Measurements from ENCODE around the gene TUFM.
"Not testable (repeated sequence)": the region's sequence is repeated elsewhere in the genome, so short reads cannot be mapped to it uniquely, and the experiment has no call there.

The TUFM gene

DNA sequence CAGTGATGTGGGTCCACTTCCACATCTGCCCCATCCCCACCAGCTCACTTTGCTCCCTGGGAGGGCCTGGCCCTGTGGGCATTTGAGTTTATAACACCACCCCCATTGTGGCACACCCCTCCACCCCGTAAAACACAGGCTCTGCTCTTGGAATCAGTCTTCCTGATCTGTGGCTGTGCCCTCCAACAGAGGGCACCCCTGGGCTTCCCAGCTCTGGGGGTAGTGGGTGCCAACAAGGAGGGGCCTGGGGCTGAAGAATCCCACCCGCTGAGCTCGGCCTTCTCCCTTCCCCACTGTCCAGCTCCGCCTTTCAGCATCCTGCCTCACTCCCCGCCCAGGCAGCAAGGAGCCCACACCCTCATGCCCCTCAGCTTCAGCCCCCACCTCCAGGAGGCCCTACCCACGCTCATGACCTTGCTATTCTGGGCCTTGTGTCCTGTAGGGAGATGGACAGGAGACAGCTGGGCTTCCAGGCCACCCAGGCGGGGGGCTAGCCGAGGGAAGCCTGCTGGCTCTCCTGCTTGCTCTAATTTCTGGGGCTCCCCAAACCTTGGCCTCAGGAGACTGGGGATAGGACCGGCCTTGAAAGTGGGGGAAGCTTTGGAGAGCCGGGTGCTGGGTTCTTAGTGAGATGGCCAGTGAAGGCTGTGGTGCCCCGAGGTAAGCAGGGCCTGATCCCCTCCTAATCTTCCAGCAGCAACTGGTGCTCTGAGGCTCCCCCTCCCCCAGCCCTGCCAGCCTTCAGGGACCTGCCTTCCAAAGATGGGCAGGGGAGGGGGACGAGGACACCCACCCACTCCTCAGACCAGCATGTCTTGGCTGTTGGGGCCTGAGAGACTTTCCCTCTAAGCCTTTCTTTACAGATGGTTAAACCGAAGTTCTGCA lies 29.2 kb upstream of the TUFM start:
- DNase-seq = no peak

DNA sequence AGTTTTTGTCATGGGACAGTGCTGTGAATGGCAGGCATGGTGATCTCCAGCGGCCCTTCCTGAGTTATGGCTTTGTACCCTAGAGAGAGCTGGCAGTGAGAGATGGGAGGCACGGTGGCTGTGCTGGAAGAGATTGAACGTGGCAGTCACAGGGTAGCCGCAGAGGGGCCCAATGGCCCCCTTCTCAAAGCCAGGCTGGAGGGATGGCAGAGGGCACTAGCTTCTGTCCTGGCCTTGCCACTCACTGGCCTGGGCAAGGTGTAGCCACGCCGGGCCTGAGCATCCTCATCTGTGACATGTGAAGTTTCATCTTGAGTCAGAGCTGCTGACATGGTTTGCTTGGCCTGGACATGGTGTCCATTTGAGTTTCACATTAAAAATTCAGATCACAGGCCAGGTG lies 28.3 kb upstream of the TUFM start:
- no peak for DNase-seq

DNA sequence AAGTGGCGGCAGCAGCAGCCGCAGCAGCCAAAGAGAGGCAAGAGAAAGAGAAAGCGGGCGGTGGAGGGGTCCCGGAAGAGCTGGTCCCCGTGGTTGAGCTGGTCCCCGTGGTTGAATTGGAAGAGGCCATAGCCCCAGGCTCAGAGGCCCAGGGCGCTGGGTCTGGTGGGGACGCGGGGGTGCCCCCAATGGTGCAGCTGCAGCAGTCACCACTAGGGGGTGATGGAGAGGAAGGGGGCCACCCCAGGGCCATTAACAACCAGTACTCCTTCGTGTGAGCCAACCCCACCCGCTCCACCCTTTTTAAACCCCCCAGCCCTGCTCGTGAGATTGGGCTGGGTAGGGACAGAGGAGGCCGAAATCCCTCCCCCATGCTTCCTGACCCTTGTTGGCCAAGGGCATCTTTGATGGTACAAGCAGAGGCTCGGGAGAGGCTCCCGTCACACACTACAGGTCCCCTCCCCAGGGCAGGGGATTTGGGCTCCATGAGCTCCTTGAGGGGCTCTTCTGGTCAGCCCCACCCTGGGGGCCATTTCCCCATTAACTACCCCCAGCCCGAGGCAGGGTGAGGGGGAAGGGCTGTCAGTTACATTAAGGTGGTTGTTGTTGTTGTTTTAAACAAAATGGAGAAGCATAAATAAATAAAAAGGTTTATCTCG lies 27.5 kb upstream of the TUFM start:
- no peak for DNase-seq

DNA sequence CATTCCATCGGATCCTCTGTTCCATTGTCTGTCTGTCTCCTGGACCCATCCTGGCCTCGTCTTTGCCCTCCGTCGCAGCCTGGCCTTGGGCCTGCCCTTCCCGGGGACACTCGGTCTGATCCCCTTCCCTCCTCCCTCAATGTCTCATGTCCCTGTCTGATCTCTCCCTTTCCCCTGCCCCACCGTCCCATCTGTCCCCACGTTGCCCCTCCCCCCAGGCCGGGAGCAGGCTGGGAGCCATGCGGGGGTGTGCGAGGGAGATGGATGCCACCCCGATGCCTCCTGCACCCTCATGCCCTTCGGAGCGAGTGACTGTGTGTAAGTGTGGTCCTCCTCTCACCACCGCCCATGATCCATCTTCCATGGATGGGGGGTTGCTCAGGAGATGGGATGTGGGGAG lies 26.8 kb upstream of the TUFM start:
- DNase-seq = no peak

DNA sequence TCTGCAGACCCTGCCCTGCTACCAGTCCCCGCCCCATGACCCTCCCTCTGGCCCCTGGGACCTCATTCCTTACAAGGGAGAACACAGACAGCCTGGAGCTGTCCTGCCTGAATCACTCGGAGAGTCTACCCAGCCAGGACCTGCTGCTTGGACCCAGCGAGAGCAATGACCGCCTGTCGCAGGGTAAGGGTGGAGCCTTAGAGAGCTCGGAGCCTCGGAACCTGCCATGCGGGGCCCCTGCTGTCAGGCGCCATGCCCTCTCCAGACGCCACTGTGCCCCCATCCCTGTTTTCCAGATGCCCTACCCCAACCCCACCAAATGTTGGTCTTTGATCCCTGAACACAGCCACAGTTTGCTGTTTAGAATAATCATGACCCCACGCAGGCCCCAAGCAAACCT lies 23.1 kb upstream of the TUFM start:
- no peak for DNase-seq

DNA sequence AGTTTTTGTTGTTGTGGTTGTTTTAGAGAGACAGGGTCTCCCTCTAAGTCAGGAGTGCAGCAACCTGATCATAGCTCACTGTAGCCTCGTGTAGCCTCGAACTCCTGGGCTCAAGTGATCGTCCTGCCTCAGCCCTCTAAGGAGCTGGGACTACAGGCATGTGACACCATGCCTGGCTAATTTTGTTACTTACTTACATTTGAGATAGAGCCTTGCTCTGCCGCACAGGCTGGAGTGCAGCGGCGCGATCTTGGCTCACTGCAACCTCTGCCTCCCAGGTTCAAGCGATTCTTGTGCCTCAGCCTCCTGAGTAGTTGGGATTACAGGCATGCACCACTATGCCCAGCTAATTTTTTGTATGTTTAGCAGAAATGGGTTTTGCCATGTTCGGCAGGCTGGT lies 21.5 kb upstream of the TUFM start:
- not testable (repeated sequence) for DNase-seq

DNA sequence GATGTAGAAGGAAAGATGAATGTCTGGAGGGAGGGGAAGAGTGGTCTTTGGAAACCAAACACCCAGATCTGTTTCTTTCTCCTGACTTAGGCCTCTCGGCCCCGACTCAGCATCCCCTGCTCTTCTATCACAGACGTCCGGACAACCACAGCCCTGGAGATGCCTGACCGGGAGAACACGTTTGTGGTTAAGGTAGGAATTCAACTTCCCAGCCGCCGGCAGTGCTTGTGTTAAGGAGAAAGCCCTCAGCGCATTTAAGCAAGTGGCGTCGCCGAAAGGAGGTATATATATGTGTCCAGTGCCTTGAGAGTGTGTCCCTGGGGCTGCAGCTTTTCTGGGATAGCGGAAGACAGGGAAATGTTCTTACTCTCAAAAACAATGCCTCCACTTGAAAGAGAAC lies 21.1 kb upstream of the TUFM start:
- DNase-seq = no peak

DNA sequence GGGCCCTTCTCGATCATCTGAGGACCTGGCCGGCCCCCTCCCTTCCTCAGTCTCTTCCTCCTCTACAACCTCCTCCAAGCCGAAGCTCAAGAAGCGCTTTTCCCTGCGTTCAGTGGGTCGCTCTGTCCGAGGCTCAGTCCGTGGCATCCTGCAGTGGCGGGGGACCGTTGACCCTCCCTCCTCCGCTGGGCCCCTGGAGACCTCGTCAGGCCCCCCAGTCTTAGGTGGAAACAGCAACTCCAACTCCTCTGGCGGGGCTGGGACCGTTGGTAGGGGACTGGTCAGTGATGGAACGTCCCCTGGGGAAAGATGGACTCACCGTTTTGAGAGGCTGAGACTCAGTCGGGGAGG lies 20.3 kb upstream of the TUFM start:
- DNase-seq = no peak

DNA sequence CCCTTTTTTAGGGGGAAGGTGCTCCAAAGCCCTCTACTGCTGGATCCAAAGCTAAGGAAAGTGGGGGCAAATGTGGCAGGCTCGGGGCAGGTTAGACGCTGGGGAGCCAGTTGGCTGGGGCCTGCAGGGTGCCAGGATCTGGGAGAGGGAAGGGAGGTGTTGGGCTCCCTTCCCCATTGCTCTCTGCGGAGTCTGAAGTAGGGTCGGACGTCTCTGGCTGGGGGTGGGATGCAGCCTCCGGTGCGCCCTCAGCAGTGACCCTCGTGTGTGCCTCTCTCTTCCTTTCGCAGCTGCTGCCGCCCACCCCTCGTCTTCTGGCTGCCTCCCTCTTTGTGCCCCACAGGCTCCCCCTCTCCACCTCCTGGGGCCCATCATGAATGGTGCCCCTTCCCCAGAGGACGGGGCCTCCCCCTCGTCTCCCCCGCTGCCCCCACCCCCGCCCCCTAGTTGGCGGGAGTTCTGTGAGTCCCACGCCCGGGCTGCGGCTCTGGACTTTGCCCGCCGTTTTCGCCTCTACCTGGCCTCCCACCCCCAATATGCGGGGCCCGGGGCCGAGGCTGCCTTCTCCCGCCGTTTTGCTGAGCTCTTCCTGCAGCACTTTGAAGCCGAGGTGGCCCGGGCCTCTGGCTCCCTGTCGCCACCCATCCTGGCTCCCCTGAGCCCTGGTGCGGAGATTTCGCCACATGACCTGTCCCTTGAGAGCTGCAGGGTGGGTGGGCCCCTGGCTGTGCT lies 19.7 kb upstream of the TUFM start:
- DNase-seq = no peak

DNA sequence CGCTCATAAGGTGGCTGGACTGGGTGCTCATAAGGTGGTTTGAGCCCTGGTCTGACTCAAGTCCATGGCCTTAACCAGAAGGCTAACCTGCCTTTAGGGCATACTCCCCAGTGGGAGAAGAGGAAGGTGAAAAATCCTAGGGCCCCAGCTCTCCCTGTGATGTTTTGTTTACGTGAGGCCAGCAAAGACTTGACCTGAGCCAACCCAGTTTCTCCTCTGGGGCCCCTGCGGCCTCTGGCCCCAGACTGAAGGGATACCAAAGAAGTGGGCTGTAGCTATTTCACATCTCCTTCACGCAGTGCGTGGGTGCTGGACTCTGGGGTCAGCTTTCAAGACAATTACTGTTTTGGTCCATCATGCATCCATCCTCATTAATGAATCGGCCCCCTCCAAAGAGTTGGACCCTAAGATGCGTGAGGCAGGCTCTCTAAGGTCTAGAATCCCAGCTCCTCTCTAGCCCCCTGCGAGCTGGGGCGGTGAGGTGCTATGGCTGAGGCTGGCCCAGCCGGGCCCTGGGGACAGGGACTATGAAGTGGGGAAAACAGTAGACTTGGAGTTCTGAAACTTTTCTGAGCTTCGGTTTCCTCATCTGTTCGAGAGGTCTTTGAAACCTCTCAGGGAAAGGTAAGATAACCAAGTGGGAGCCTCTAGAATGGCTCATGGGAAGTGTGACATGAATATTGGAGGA lies 19.0 kb upstream of the TUFM start:
- no peak for DNase-seq

DNA sequence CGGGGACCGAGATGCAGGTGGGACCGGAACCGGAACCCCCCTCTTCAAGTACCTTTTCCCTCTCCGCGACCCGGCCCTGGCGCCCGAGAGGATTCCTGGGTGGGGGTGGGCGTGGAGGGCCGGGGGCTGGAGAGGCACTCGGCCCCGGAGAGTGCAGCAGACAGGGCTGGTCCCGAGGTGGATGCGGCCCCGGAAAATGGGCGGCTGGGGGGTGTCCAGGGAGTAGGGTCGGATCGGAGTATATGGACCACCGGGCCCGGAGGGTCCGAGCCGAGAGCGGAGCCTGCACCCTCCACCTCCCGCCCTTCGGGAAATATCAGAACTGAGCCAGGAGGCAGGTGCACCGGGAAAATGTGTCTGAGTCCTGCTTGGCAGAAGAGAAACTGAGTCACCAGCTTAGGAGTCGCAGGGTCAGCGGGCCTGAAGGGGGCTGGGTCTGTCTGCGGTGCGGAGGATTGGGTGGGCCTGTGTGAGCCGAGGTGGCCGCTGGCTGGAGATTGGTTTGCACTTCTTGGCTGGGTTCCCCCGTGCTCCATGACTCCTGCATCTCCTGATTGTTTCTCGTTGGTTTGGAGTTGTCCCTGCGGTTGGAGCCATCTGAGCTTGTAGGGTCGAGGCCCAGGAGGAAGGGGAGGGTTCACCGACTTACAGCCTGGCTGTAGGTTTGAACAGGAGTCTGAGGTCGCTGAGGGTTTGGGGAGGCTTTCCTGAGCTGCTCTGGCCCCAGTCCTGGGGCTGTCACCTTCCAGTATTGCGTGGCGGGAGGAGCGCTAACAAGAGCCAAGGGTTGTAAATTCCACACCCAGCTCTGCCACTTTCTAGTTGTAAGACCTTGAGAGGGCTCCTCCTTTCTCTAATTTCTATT lies 18.0 kb upstream of the TUFM start:
- no peak for DNase-seq

DNA sequence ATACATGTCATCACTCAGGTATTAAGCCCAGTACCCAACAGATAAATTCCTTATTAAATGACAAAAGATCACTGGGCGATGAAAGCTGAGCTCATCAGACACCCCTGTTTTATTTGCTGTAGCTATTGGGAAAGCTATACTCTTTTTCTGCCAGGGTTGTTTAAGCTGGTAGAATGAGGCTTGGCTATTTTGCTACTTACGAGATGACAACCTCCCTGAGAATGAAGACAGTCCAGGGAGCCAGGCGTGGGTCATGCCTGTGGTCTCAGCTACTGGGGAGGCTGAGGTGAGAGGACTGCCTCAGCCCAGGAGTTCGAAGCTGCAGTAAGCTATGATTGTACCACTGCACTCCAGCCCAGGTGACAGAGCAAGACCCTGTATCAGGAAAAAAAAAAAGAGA lies 13.2 kb upstream of the TUFM start:
- no peak for DNase-seq

DNA sequence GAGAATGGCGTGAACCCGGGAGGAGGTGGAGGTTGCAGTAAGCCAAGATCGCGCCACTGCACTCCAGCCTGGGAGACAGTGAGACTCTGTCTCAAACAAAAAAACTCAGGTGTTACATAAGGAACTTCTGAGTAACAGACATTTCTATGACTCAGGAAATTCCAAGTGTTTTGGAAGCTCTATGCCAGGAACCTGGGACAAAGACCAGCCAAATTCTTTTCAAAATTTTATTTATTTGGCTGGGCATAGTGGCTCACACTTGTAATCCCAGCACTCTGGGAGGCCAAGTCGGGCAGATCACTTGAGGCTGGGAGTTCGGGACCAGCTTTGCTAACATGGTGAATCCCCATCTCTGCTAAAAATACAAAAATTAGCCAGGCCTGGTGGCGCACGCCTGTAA lies 12.3 kb upstream of the TUFM start:
- no peak for DNase-seq

DNA sequence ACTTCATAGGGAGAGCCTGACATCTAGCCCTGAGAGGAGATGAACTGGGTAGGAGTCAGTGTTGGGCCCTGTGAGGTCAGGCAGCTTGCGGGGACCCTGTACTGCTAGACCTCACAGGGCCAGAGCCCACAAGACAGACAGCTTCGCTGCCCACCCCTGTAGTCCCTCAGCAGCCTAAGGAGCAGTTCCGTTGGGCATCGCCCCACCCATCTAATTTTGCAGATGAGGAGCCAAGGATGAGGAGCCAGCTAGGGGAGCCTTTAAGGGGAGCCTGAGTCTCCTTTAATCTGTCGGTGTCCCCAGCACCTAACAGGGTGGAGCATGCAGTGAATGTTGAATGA lies 755 bp upstream of the TUFM start:
- DNase-seq = no peak

DNA sequence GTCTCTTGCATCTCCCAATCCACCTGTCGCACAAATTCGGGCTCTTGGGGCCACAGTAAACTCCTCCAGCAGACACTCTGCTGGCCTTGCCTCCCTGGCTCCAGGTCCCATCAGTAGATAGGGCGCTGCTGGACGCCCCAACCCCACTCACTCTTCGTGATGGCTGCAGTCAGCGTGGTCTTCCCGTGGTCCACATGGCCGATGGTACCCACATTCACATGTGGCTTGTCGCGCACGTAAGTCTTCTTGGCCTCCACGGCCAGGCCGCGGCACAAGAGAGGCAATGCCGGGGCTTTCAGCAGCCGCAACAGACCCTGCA lies 428 bp downstream of the TUFM start:
- no peak for DNase-seq

DNA sequence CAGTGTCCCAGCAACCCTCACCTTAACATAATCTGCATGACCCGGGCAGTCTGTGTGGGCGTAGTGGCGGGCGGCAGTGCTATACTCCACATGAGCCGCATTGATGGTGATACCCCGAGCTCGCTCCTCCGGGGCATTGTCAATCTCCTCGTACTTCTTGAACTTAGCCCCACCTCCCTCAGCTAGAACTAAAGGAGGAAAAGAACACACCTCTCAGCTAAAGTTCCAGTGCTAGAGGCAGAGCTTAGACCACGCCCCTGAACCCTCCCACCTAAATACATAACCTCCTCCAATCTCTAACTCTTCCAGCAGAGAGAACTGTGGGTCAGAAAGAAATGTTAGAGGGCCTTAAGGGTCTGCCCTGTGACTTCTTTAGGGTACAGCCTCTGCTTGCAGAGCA lies 855 bp downstream of the TUFM start:
- no peak for DNase-seq

DNA sequence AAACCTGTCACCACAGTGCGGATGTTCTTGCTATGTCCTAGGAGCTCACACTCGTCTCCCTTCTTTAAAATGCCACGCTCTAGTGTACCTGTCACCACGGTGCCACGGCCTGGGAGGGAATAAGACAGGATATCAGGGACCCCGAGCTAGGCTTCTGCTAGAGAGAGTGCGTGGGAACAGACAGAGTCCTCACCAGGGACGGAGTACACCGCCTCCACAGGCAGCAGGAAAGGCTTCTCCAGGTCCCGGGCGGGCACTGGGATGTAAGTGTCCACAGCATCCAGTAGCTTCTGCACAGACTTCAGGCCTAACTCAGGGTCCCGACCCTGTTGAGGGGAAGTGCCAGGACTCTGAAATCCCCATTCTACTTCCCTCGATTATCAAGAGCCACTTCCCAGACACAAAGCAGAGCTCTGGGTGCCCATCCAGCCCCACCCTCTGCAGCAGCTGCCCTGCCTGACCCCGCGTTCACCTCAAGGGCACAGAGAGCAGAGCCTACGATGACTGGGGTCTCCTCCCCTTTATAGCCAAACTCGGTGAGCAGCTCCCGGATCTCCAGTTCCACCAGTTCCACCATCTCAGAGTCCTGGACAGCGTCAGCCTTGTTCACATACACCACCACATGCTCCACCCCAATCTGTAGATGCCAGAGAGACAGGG lies 1.8 kb downstream of the TUFM start:
- DNase-seq = no peak

DNA sequence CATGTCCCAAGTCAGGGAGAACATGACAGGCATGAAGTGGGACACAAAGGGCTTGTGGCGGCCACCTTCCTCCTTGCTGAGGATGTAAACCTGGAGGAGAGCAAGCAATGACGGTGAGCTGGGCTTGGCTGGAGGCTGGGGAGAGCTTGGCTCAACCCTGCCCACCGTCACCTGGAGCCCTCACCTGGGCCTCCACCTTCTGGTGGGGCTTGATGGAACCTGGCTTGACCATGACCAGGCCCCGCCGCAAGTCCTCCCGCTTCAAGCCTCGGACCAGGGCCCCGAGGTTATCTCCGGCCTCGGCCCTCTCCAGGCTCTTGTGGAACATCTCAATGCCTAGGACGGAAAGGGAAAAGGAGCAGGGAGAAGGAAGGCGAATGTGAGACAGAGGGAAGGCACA lies 2.4 kb downstream of the TUFM start:
- DNase-seq = no peak

DNA sequence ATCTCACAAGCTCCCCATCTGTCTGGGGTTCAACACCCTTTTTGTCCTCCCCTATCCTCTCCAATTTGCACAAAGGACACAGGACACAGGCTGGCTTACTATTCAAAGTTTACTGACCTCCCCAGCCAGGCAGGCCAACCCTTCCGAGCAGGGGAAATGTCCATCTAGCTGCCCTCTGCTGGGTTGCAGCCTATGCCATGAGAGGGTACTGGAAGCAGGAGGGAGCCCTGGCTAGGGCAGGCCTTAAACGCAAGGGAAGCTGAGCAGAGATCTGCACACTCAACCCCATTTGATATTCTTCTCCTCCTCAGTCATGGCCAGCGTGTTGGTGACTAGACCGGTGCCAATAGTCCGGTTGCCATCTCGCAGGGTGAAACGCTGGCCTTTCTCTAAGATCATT lies 3.5 kb downstream of the TUFM start:
- no peak for DNase-seq

DNA sequence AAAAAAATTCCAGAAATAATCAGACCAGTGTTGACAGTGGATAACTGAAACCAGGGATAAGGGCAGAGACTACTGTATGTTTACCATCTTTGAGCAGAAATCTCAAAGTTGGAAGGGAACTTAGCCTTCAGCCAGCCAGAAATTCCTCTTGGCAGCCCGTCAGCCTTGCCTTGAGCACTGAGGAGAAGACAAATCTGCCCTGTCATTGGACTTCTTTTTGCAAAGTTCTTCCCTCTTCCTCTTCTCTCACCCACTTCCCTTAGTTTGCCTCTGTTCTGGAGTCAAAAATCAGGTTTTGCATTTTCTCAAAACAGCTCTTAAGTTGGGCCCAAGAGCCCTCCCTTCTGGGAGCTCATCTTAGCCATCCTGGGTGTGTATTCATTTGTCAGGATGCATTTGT lies 6.2 kb downstream of the TUFM start:
- no peak for DNase-seq

DNA sequence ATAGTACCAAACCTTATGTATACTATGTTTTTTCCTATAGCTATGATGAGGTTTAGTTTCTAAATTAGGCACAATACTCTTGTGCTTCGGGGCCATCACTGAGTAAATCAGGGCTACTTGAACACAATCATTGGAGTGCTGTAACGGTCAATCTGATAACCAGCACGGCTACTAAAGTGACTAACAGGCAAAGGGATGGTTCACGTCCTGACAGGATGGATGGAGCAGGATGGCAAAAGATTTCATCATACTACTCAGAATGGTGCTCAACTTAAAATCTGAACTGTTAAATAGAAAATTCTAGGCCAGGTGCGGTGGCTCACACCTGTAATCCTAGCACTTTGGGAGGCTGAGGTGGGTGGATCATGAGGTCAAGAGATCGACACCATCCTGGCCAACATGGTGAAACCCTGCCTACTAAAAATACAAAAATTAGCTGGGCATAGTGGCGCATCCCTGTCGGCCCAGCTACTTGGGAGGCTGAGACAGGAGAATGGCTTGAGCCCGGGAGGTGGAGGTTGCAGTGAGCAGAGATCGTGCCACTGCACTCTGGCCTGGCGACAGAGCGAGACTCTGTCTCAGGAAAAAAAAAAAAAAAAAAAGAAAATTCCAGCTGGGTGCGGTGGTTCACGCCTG lies 7.0 kb downstream of the TUFM start:
- DNase-seq = no peak

DNA sequence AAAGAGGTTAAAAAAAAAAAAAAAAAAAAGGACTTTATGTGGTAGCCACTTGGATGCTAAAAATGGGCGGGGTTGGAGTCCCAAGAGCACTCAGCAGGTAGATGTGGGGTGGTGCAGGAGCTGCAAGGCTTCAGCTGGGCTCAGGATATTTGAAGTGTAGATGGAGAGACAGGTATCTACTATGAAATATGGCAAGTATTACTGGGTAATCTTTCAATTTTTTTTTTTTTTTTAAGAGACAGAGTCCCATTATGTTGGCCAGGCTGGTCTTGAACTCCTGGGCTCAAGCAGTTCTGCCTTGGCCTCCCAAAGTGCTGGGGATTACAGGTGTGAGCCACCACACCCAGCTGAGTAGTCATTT lies 7.6 kb downstream of the TUFM start:
- DNase-seq = no peak

All from NCI-H2171 (cell line).